Stimulated activated CD4-positive, alpha-beta T cell treated with anti-CD3 and anti-CD28 coated beads, Interleukin-1b, Interleukin-23, amount 100 ng/mL, for 1 hour (primary cell): ENCODE data around the gene CACTIN.
"Not testable (repeated sequence)": the region's sequence is repeated elsewhere in the genome, so short reads cannot be mapped to it uniquely, and the experiment has no call there.

Experiments
- DNase-seq, 2 donors: peaks; one replicate each; pipeline ENCODE4 v3.0.0-alpha.2; 2020; ENCODE audit warnings: low read depth in 2 of 2

Gene CACTIN

GRCh38 chr19:3663838-3664237 is 37.2 kb upstream of the CACTIN start:
- no peak for DNase-seq

- DNase-seq, result no peak
Measured at GRCh38 chr19:3661284-3662238, 35.0 kb upstream of the CACTIN start.

- no peak for DNase-seq
Measured at GRCh38 chr19:3660493-3661219, 34.1 kb upstream of the CACTIN start.

- DNase-seq, result no peak
Measured at GRCh38 chr19:3659746-3660112, 33.1 kb upstream of the CACTIN start.

GRCh38 chr19:3658870-3659745 is 32.5 kb upstream of the CACTIN start:
- no peak for DNase-seq

GRCh38 chr19:3658004-3658869 is 31.6 kb upstream of the CACTIN start:
- no peak for DNase-seq

- no peak for DNase-seq
Measured at GRCh38 chr19:3657395-3657769, 30.8 kb upstream of the CACTIN start.

GRCh38 chr19:3656747-3657394 is 30.3 kb upstream of the CACTIN start:
- no peak for DNase-seq

GRCh38 chr19:3656073-3656746 is 29.6 kb upstream of the CACTIN start:
- no peak for DNase-seq

- DNase-seq, result no peak
Measured at GRCh38 chr19:3655402-3656072, 28.9 kb upstream of the CACTIN start.

- no peak for DNase-seq
Measured at GRCh38 chr19:3653865-3654513, 27.4 kb upstream of the CACTIN start.

GRCh38 chr19:3653081-3653795 is 26.6 kb upstream of the CACTIN start:
- no peak for DNase-seq

- DNase-seq, result no peak
Measured at GRCh38 chr19:3652422-3652821, 25.8 kb upstream of the CACTIN start.

- no peak for DNase-seq
Measured at GRCh38 chr19:3651684-3652083, 25.1 kb upstream of the CACTIN start.

- no peak for DNase-seq
Measured at GRCh38 chr19:3649888-3650287, 23.3 kb upstream of the CACTIN start.

- no peak for DNase-seq
Measured at GRCh38 chr19:3648037-3648905, 21.7 kb upstream of the CACTIN start.

- not testable (repeated sequence) for DNase-seq
Measured at GRCh38 chr19:3647102-3647501, 20.5 kb upstream of the CACTIN start.
